GM18951 (cell line): Measurements from ENCODE around the gene ULBP3.
"Not testable (repeated sequence)": the region's sequence is repeated elsewhere in the genome, so short reads cannot be mapped to it uniquely, and the experiment has no call there.

Experiments used
- POLR2A ChIP-seq: IDR thresholded peaks from 4 replicates; pipeline ENCODE4 v1.6.1; 2011; ENCODE audit warnings: mild to moderate bottlenecking; ENCODE audit not compliant: insufficient read length, insufficient read depth; ENCODE audit errors: extremely low read depth
- in situ Hi-C: fragments of 300-500 bp; cut with MboI; formaldehyde crosslinking; loops from one replicate; pipeline ENCODE4 v1.12.0; 2022; ENCODE audit warnings: low sequenced_read_pairs, mixed read lengths, inconsistent platforms; ENCODE audit not compliant: unreplicated experiment

Gene ULBP3

DNA sequence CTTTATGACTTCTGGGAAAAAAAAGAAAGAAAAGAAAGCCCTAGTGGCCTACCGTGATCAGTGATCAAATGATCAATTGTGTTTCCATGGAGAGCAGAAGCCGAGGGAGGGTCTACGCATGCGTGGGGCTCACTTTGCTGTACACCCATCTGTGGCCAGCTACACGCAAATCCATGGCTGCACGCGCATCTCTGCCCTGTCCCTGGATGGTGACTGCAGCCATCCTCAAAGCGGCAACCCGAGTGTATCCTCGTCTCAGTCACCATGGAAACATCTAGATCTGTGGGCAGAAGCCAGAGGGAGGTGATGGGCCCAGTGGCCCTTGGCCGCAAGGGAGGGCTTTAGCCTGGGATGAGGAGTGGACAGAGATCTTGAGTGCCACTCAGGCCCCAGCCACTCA, 785 bp upstream of the ULBP3 start:
- no peak for TF ChIP-seq POLR2A
- in situ Hi-C loops, result no loop called here

DNA sequence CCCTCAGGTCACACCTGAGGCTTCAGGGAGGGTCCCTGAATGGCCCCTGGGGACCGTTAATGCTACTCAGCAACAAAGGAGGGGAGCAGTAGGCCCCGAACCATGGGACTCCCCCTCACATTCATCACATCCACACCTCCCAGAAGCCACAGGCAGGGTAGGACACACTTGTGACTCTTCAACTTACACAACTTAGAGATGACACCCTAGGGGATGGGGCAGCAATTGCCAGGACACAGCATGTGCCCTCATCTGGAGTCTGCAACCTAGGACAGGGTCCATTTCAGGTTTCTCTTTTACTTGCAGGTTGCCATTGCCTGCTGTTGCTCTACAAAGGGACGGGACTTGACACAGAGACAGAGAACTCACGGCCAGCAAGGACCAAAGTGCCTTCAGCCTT, 770 bp downstream of the ULBP3 start:
- no peak for TF ChIP-seq POLR2A
- in situ Hi-C loops, result no loop called here

DNA sequence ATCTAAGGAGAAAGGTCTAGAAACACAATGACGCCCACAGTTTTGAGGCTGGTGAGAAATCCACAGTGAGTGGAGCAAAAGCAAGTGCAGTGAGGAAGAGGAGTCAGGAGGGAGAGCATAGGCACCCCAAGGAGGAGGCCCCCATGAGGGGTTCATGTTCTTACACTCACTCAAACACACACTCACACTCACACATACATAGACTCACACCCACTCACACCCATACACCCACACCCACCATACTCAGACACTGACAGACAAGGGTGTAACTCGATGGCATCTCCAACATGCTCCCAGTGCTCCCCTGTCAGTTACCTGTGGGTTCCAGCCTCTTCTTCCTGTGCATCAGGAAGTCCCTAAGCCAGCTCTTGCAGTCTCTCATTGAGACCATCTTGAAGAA, 3.8 kb downstream of the ULBP3 start:
- TF ChIP-seq POLR2A, result no peak
- in situ Hi-C loops, result no loop called here

DNA sequence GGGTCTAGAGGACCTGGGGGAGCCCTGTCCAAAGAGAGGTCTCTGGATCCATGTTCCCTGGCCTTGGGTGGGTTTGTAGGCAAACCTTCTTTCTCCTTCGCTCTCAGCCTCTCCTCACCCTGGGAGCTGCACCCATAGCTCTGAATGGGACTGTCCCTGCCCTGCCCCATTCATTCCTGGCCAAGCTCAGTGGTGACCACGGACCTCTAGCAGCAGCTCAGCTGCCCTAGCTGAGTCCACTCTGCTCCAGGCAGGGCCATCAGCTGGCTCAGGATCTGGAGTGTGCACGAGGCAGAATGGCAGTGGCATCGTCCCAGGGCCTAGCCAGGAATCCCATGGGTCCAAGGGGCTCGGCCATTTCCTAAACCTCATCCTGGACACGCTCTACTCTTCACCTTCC, 5.3 kb downstream of the ULBP3 start:
- no peak for TF ChIP-seq POLR2A
- in situ Hi-C loops, result no loop called here

DNA sequence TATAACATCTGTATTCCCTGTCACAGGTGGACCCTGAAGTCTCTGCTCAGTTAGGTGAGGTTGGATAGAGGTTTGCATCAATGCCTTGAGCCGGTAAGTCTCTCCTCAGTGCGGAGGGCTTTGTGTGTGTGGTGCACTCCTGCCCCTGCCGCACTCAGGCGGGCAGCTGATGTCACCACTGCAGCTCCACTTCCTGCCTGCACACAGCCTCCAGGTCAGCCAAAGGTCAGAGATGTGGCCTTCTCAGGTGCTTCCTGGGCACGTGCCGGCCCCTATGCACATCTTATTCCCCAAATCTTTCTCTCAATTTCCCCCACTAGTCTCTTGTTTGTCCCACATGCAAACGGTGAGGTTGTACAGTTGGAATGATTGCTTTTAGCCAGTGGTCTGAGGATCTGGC, 8.9 kb downstream of the ULBP3 start:
- in situ Hi-C loops, result not testable (repeated sequence)

DNA sequence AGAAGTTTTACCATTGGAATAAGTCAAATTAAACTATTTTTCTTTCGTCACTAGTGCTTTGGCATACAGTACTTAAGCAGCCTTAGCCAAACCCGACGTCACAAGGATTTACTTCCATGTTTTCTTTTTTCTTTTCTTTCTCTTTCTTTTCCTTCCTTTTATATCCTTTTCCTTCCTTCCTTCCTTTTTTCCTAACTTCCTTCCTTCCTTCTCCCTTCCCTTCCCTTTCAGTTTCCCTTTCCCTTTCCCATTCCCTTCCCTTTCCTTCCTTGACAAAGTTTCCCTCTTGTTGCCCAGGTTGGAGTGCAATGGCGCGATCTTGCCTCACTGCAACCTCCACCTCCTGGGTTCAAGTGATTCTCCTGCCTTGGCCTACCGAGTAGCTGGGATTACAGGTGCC, 9.9 kb downstream of the ULBP3 start:
- no peak for TF ChIP-seq POLR2A
- in situ Hi-C loops, result no loop called here

DNA sequence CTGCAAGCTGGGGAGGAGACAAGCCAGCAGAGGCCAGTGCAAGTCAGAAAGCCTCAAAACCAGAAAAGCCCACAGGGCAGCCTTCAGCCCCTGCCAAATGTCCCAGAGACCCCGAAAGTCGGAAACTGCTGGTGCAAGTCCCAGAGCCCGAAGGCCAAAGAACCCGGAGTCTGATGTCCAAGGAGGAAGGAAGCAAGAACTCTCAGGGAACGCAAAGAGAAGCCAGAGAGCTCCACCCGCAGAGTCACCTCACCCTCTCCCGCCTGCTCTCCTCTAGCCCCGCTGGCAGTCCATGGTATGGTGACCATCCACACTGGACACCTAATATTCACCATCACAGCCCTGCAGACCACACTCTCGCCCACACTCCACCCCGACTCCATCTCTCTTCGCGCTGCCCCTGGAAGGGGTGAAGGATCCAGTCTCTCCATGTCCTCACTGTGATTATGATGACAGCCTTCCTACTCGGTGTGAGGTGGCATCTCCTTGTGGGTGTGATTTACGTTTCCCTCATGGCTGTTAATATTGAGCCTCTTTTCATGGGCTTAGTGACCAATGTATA, 10.6 kb downstream of the ULBP3 start:
- in situ Hi-C loops, result no loop called here
- no peak for TF ChIP-seq POLR2A

DNA sequence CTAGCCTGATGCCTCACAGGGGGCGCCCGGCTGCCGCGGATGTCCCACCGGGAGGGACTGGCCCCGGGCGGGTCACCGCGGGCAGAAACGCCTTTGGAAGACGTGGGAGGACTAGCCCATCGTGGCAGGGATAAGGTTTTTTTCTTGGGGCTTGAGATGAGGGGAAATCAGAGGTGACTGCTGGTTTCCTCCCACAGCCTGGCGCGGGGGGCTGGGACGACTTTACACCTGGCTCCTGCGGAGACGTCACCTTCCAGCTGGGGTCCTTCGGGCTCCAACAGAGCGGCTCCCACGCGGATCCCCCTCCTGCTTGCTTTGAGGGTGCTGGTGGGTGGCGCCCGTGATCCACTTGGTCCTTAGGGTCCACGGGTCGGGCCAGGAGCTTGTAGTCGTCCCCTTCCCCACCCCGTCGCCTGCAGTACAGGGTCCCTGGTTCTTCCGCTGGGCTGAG, 11.4 kb downstream of the ULBP3 start:
- no peak for TF ChIP-seq POLR2A
- in situ Hi-C loops, result no loop called here

DNA sequence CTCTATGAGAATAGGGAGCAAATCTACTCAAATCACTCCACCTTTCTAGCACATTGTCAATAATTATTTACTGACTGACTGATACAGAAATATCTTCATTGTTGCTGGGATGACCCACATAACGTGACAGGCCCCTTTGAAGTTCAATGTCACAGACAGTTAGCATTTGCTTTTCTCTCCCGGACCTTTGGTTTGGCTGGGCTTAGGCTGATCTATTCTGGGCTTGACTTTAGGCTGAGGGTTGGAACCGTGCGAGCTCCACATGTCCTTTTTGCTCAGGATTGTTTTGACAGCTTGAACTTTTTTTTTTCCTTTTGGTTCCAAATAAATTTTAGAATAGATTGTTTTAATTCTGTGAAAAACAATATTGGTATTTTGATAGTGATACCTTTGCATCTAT, 12.0 kb downstream of the ULBP3 start:
- in situ Hi-C loops, result no loop called here
- no peak for TF ChIP-seq POLR2A

DNA sequence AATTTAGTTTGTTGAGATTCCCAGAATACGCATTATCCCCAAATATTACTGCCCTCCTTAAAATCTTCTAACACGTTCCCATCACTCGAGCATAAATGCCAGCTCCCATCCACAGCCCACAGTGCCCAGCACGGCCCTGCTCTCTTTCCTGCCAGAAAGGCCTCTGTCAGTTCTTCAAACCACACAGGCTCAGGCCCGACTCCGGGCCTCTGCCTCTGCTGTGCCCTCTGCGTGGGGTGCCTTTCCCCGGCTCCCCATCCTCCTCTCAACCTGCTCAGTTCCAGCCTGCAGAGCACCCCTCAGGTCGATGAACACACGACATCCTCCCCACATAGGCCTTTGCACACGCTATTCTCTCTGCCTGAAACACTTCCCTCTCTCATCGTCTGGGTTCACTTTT, 12.8 kb downstream of the ULBP3 start:
- no peak for TF ChIP-seq POLR2A
- in situ Hi-C loops, result no loop called here

DNA sequence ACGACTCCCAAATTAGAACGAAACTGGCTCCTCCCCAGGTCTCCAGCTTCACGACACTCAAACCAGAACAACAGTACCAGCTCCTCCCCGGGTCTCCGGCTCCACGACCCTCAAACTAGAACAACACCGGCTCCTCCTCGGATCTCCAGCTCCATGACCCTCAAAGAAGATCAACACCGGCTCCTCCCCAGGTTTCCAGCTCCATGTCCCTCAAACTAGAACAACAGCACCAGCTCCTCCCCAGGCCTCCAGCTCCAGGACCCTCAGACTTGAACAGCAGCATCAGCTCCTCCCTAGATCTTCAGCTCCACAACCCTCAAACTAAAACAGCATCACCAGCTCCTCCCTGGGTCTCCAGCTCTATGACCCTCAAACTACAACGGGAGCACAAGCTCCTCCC, 13.8 kb downstream of the ULBP3 start:
- no peak for TF ChIP-seq POLR2A
- in situ Hi-C loops, result no loop called here

DNA sequence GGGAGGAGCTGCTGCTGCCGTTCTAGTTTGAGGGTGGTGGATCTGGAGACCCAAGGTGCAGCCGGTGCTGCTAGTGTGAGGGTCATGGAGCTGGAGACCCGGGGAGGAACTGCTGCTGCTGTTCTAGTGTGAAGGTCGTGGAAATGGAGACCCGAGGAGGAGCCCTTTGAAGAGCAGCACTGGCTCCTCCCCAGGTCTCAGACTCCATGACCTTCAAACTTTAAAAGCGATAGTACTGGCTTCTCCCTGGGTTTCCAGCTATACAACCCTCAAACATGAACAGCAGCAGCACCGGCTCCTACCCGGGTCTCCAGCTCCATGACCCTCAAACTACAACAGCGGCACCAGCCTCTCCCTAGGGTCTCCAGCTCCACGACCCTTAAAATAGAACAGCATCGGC, 15.5 kb downstream of the ULBP3 start:
- in situ Hi-C loops, result no loop called here
- TF ChIP-seq POLR2A, result no peak

DNA sequence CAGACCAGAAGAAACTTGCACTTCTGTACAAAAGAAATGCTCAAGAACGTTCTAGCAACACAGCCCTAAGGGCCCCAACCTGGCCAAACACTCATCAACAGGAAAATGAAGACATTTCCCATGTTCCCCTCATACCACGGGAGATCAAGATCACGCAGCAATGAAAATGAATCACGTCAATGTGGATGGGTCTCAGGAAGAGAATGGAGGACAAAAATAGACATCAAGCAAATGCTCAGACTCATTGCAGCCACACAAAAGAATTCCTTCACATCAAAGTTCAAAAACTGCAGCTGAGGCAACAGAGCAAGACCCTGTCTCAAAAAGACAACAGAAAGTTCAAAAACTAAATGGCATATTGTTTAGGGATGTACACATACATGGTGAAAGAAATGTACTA, 18.1 kb downstream of the ULBP3 start:
- in situ Hi-C loops, result no loop called here
- TF ChIP-seq POLR2A, result no peak

DNA sequence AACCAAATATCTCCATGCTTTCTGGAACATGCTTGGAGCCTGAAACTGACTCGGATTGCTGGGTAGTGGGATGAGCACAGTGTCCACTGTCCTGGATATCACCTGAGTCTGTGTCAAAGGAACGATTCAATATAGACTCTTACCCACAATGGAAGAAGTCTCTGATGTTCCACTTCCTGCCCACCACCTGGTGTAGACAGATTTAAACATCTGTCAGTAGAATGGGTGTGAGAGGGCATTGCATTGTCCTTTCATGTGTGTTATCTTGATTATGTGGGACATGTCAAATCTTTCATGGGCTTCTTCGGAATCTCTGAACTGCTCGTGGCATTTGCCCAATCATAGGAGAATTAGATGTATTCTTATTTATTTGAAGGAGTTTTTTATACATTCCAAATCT, 20.8 kb downstream of the ULBP3 start:
- TF ChIP-seq POLR2A, result no peak
- in situ Hi-C loops, result no loop called here

DNA sequence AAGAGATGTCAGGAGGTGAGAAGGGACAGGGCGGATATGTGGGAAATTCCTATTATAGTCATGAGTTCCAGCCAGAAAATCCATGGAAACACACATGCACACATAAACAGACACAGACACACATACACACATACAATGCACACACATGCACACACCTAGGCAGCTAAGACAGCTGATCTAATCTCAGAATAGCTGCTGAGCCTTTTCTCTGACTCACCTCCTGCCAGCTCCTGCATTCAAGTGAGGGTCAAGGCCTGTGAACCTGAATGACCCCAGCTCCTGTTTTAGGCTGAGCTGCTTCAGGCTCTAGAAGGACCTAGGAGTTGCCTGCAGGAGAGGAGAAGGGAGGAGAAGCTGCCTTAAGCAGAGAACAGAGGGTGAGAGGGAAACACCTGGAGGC, 22.0 kb downstream of the ULBP3 start:
- in situ Hi-C loops, result no loop called here
- no peak for TF ChIP-seq POLR2A
